Keratinocyte (primary cell): Measurements from ENCODE around the gene NEBL. TPM values are rescaled to one million over a fixed set of nuclear protein-coding genes. Genes with fewer than 3 reads are reported as not detected.

Source experiments
- DNase-seq: peaks from one replicate; pipeline ENCODE4 v3.0.0-alpha.2; 2011; ENCODE audit warnings: low read depth, missing footprints, low spot score
- FAIRE-seq: peaks from 2 replicates; lab custom pipeline; 2011; peaks lifted over from hg19 to GRCh38; lab: Jason Lieb, UNC
- H2AFZ ChIP-seq: 2 replicates; pipeline ENCODE4 v1.6.0; 2012; ENCODE audit warnings: low read length, control low read depth, inconsistent platforms; ENCODE audit not compliant: control insufficient read depth
- H3K27ac ChIP-seq: 2 replicates; pipeline ENCODE4 v1.5.1; 2011; ENCODE audit warnings: low read length; ENCODE audit not compliant: control insufficient read depth, insufficient read depth
- H3K27me3 ChIP-seq: 3 replicates; pipeline ENCODE4 v1.6.0; 2011; ENCODE audit warnings: low read length; ENCODE audit not compliant: control insufficient read depth, insufficient read depth; ENCODE audit errors: extremely low read depth
- H3K36me3 ChIP-seq, 2 experiments: 2 replicates in 1 of 2; 3 replicates in 1 of 2; pipeline ENCODE4 v1.5.1; 2011; ENCODE audit warnings: low read length in 2 of 2, mild to moderate bottlenecking in 1 of 2; ENCODE audit not compliant: control insufficient read depth in 2 of 2, insufficient read depth in 2 of 2; ENCODE audit errors: extremely low read depth in 1 of 2
- H3K4me1 ChIP-seq: 3 replicates; pipeline ENCODE4 v1.5.1; 2011; ENCODE audit warnings: low read length; ENCODE audit not compliant: control insufficient read depth, insufficient read depth; ENCODE audit errors: extremely low read depth
- H3K4me2 ChIP-seq: 3 replicates; pipeline ENCODE4 v1.6.0; 2011; ENCODE audit warnings: low read depth, low read length; ENCODE audit not compliant: control insufficient read depth, insufficient read depth; ENCODE audit errors: extremely low read depth
- H3K4me3 ChIP-seq, 3 experiments: fragments of 200-600 bp in 1 of 3; sonication (generic) in 1 of 3; 2 replicates in 2 of 3; 3 replicates in 1 of 3; pipeline ENCODE4 v1.5.1; 2011 to 2016; ENCODE audit warnings: low read length in 3 of 3, mild to moderate bottlenecking in 3 of 3, control low read depth in 2 of 3, inconsistent platforms in 1 of 3, low read depth in 1 of 3, mixed read lengths in 1 of 3, mixed run types in 1 of 3, moderate library complexity in 1 of 3; ENCODE audit not compliant: control insufficient read depth in 2 of 3, insufficient read depth in 2 of 3; ENCODE audit errors: extremely low read depth in 1 of 3
- H3K79me2 ChIP-seq: 2 replicates; pipeline ENCODE4 v1.6.0; 2012; ENCODE audit warnings: low read length; ENCODE audit not compliant: control insufficient read depth, insufficient read depth
- H3K9ac ChIP-seq: 3 replicates; pipeline ENCODE4 v1.6.0; 2011; ENCODE audit warnings: low read length; ENCODE audit not compliant: control insufficient read depth, insufficient read depth; ENCODE audit errors: extremely low read depth
- H3K9me1 ChIP-seq: 3 replicates; pipeline ENCODE4 v1.6.0; 2011; ENCODE audit warnings: low read length; ENCODE audit not compliant: control insufficient read depth, insufficient read depth; ENCODE audit errors: extremely low read depth
- H3K9me3 ChIP-seq: 2 replicates; pipeline ENCODE4 v1.5.1; 2012; ENCODE audit warnings: low read depth, low read length; ENCODE audit not compliant: control insufficient read depth
- H4K20me1 ChIP-seq: 3 replicates; pipeline ENCODE4 v1.6.0; 2011; ENCODE audit warnings: low read length; ENCODE audit not compliant: control insufficient read depth, insufficient read depth; ENCODE audit errors: extremely low read depth
- EZH2 ChIP-seq: IDR thresholded peaks from one replicate; pipeline ENCODE4 v1.6.1; 2012; ENCODE audit warnings: inconsistent platforms, mild to moderate bottlenecking, low read length, moderate library complexity
- dilution Hi-C: fragments of 300-500 bp; cut with MboI; formaldehyde crosslinking; loops from one replicate; pipeline ENCODE4 v1.7.0; 2020; ENCODE audit warnings: low sequenced_read_pairs; ENCODE audit not compliant: extremely low pct_ligation_motif_present
- polyA plus RNA-seq, 5 experiments: library from polyadenylated mRNA; depleted of rRNA in 3 of 5; stranded (reverse) in 3 of 5; stranded (forward) in 1 of 5; unstranded in 1 of 5; fragments of >200 nt; gene quantifications; 1 replicate in 1 of 5; 2 replicates in 3 of 5; 3 replicates in 1 of 5; pipeline versions ENCODE4 v1.2.1 to v1.2.3, GENCODE V29; 2011 to 2012; ENCODE audit warnings: missing spikeins in 2 of 5, low read depth in 1 of 5, low replicate concordance in 1 of 5
- TF ChIP-seq, protein P1 (sequence below), 3 experiments: IDR thresholded peaks in 1 of 3; conservative IDR thresholded peaks in 1 of 3; optimal IDR thresholded peaks in 1 of 3; 2 replicates in 2 of 3; 3 replicates in 1 of 3; pipeline versions ENCODE3 to v1.5.1; 2011; ENCODE audit warnings: low read length in 3 of 3, mild to moderate bottlenecking in 3 of 3, moderate library complexity in 2 of 3, control low read depth in 1 of 3, inconsistent platforms in 1 of 3; ENCODE audit not compliant: insufficient read depth in 2 of 3; ENCODE audit errors: extremely low read depth in 1 of 3

NEBL gene
- polyA plus RNA-seq, 1 donor (not counting 4 experiments of a cell fraction or from before 2014, with no cell fraction given): 4.5 TPM

DNA sequence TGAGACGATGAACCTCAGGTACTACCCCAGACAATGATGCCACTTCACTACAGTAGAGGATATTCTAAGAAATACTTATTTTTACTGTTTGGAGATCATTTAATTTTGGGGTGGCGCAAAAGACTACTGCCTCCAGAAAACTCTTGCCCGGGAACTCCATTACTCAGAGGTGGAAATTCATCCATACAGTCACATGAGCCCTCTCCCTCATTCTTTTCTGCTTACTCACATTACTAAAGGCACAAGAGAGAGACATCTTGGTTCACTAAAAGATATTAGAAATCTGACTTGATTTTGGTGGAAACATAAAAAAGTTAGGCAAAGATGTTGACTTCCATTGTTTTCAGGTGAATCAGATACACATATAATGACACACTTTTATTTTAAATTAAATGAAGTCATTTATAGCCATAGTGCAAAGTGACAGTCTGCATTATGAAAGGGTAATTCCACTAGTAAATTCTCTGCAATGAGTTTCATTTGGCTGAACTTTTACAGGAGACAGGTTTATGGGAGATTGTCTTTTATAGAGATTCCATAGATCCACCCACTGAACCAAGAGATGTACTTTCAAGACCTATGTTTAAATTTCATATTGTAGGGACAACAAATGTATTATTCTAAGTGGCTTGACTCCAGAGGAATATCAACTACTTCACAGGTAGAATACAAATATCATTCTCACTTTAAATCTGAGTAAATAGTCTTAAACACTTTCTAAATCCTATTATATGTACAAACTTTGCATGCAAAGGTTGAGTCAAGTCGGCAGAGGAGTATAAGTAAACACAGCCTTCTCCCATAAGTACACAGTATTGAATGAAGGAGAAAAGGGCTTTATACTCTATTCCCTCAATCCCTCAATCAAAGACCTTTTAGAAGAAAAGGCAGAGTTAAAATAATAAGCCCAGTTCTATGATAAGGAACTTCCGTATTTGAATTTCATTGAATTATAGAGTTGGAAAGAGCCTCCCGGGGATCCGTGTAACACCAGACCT is 18.8 kb downstream of the NEBL start:
- H3K4me1 ChIP-seq: peaks cover 2% of the 10 kb centered on the region
- H3K4me2 ChIP-seq: no peak overlapping the region
- H3K27me3 ChIP-seq: no peaks in the 10 kb centered on the region
- no peak overlapping the region for H3K27ac ChIP-seq
- no peak overlapping the region for H3K9ac ChIP-seq
- H3K36me3 ChIP-seq: no peaks in the 10 kb centered on the region
- H3K4me3 ChIP-seq: no peak overlapping the region
- no peak overlapping the region for H2AFZ ChIP-seq
- DNase-seq: no peak
- H3K9me1 ChIP-seq: no peaks in the 10 kb centered on the region
- dilution Hi-C loops: no loop called here
- no peaks in the 10 kb centered on the region for H3K9me3 ChIP-seq
- H4K20me1 ChIP-seq: no peaks in the 10 kb centered on the region
- no peak for FAIRE-seq
- TF ChIP-seq, protein P1, sequence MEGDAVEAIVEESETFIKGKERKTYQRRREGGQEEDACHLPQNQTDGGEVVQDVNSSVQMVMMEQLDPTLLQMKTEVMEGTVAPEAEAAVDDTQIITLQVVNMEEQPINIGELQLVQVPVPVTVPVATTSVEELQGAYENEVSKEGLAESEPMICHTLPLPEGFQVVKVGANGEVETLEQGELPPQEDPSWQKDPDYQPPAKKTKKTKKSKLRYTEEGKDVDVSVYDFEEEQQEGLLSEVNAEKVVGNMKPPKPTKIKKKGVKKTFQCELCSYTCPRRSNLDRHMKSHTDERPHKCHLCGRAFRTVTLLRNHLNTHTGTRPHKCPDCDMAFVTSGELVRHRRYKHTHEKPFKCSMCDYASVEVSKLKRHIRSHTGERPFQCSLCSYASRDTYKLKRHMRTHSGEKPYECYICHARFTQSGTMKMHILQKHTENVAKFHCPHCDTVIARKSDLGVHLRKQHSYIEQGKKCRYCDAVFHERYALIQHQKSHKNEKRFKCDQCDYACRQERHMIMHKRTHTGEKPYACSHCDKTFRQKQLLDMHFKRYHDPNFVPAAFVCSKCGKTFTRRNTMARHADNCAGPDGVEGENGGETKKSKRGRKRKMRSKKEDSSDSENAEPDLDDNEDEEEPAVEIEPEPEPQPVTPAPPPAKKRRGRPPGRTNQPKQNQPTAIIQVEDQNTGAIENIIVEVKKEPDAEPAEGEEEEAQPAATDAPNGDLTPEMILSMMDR (optimal IDR thresholded peaks at IDR 0.05 in 1 of 3, IDR thresholded peaks at IDR 0.05 in 1 of 3, conservative IDR thresholded peaks at IDR 0.05 in 1 of 3; ENCODE audit: extremely low read depth in 1 of 3, insufficient read depth in 2 of 3, low read length in 3 of 3): no peak
- TF ChIP-seq EZH2: no peak
- H3K79me2 ChIP-seq: no peaks in the 10 kb centered on the region

GRCh38 chr10:20877554-20877953 is 19.6 kb downstream of the NEBL start:
- peaks cover 2% of the 10 kb centered on the region for H3K4me1 ChIP-seq
- no peaks in the 10 kb centered on the region for H3K9me1 ChIP-seq
- H3K79me2 ChIP-seq: no peaks in the 10 kb centered on the region
- no peak for TF ChIP-seq EZH2
- TF ChIP-seq, protein P1 (optimal IDR thresholded peaks at IDR 0.05 in 1 of 3, IDR thresholded peaks at IDR 0.05 in 1 of 3, conservative IDR thresholded peaks at IDR 0.05 in 1 of 3; ENCODE audit: extremely low read depth in 1 of 3, insufficient read depth in 2 of 3, low read length in 3 of 3): no peak
- H3K9ac ChIP-seq: no peak overlapping the region
- no peak overlapping the region for H2AFZ ChIP-seq
- H3K27ac ChIP-seq: no peak overlapping the region
- no peaks in the 10 kb centered on the region for H4K20me1 ChIP-seq
- dilution Hi-C loops: no loop called here
- no peaks in the 10 kb centered on the region for H3K27me3 ChIP-seq
- no peak overlapping the region for H3K4me2 ChIP-seq
- no peak overlapping the region for H3K4me3 ChIP-seq
- H3K9me3 ChIP-seq: no peaks in the 10 kb centered on the region
- no peak for FAIRE-seq
- DNase-seq: no peak
- H3K36me3 ChIP-seq: no peaks in the 10 kb centered on the region
